HepG2 (cell line): ENCODE data around the gene FCHSD1. TPM values are rescaled to one million over a fixed set of nuclear protein-coding genes. Genes with fewer than 3 reads are reported as not detected.

Experiments used
- ASH2L ChIP-seq: fragments of 300-600, 200-600 bp; sonication (generic); IDR thresholded peaks from 2 replicates; pipeline ENCODE4 v1.7.0; 2017; ENCODE audit warnings: low read depth, mild to moderate bottlenecking, moderate library complexity, mixed read lengths, low read length; ENCODE audit not compliant: insufficient read length
- ATF7-NPFF ChIP-seq: sonication (generic); formaldehyde crosslinking; IDR thresholded peaks from 2 replicates; pipeline ENCODE4 v1.8.1; 2023; ENCODE audit warnings: mild to moderate bottlenecking, low read depth, missing genetic modification reagents, moderate library complexity
- CERS6 ChIP-seq: sonication (generic); formaldehyde crosslinking; IDR thresholded peaks from 2 replicates; pipeline ENCODE4 v1.5.0; 2020; ENCODE audit warnings: missing genetic modification reagents
- CREBL2 ChIP-seq: sonication (generic); formaldehyde crosslinking; IDR thresholded peaks from 2 replicates; pipeline ENCODE4 v1.8.1; 2023; ENCODE audit warnings: missing genetic modification reagents, mild to moderate bottlenecking, borderline replicate concordance
- FOSL2 ChIP-seq: sonication (generic); formaldehyde crosslinking; IDR thresholded peaks from 2 replicates; pipeline ENCODE4 v1.4.0; 2020; ENCODE audit warnings: missing genetic modification reagents
- HDAC2 ChIP-seq: sonication (generic); formaldehyde crosslinking; IDR thresholded peaks from 2 replicates; pipeline ENCODE4 v1.4.0; 2020; ENCODE audit warnings: missing genetic modification reagents
- IKZF5 ChIP-seq: IDR thresholded peaks from 2 replicates; pipeline ENCODE4 v1.6.1; 2018; ENCODE audit warnings: missing genetic modification reagents, mild to moderate bottlenecking, missing compliant biosample characterization
- PATZ1 ChIP-seq: sonication (generic); formaldehyde crosslinking; IDR thresholded peaks from 2 replicates; pipeline ENCODE4 v1.4.0; 2020; ENCODE audit warnings: missing genetic modification reagents
- PRDM4 ChIP-seq: sonication (generic); formaldehyde crosslinking; IDR thresholded peaks from 2 replicates; pipeline ENCODE4 v1.9.0; 2021; ENCODE audit warnings: missing genetic modification reagents, borderline replicate concordance
- RORA ChIP-seq: sonication (generic); formaldehyde crosslinking; IDR thresholded peaks from 2 replicates; pipeline ENCODE4 v1.5.0; 2020; ENCODE audit warnings: mild to moderate bottlenecking, missing genetic modification reagents, moderate library complexity
- ZNF343 ChIP-seq: sonication (generic); formaldehyde crosslinking; IDR thresholded peaks from 2 replicates; pipeline ENCODE4 v1.4.0; 2020; ENCODE audit warnings: mild to moderate bottlenecking, missing genetic modification reagents
- ZNF879 ChIP-seq: sonication (generic); formaldehyde crosslinking; IDR thresholded peaks from 2 replicates; pipeline ENCODE4 v1.8.1; 2023; ENCODE audit warnings: missing genetic modification reagents
- polyA plus RNA-seq, 8 experiments: library from polyadenylated mRNA; depleted of rRNA in 3 of 8; stranded (reverse) in 7 of 8; unstranded in 1 of 8; fragments of >200 nt; fragmentation: Illumina TruSeq in 4 of 8; extraction: Trizol in 4 of 8; gene quantifications; 2 replicates each; pipeline versions ENCODE4 v1.2.1 to v1.2.3, GENCODE V29; 2011 to 2016; ENCODE audit warnings: low read depth in 4 of 8, missing spikeins in 1 of 8, mixed read lengths in 1 of 8; ENCODE audit not compliant: insufficient read depth in 1 of 8
- total RNA-seq, 5 experiments: library from RNA; depleted of rRNA; stranded (reverse); fragments of >200 nt; fragmentation: Illumina TruSeq; extraction: Trizol; gene quantifications; 2 replicates each; pipeline ENCODE4 v1.2.3, GENCODE V29; 2016; ENCODE audit warnings: low read depth in 1 of 5
- TF ChIP-seq, protein P1 (sequence below): sonication (generic); formaldehyde crosslinking; IDR thresholded peaks from 2 replicates; pipeline ENCODE4 v1.4.0; 2020; ENCODE audit warnings: missing genetic modification reagents
- TF ChIP-seq, protein P2 (sequence below): sonication (generic); formaldehyde crosslinking; IDR thresholded peaks from 2 replicates; pipeline ENCODE4 v1.5.0; 2020; ENCODE audit warnings: mild to moderate bottlenecking, low read depth, missing genetic modification reagents, borderline replicate concordance
- TF ChIP-seq, protein P3 (sequence below): sonication (generic); formaldehyde crosslinking; IDR thresholded peaks from 2 replicates; pipeline ENCODE4 v1.5.1; 2020; ENCODE audit warnings: missing genetic modification reagents, mild to moderate bottlenecking, borderline replicate concordance
- TF ChIP-seq, protein P4 (sequence below): sonication (generic); formaldehyde crosslinking; IDR thresholded peaks from 2 replicates; pipeline ENCODE4 v1.4.0; 2020; ENCODE audit warnings: mild to moderate bottlenecking, missing genetic modification reagents

FCHSD1 gene
- total and polyA plus RNA-seq, 2 of the 13 experiments (the other 11 are each of a cell fraction or from before 2014, with no cell fraction given), result 5.5 to 15.4 TPM

GRCh38 chr5:141590127-141590526 is 61.1 kb downstream of the FCHSD1 start (continued):
- TF ChIP-seq CERS6 (no peak), ZNF879 (CRISPR knock-in tag) (no peak), ZNF343 (CRISPR knock-in tag) (no peak), ATF7-NPFF (CRISPR knock-in tag) (no peak), FOSL2 (CRISPR knock-in tag) (peak; percentile 56), PATZ1 (CRISPR knock-in tag) (no peak), CREBL2 (CRISPR knock-in tag) (no peak), ASH2L (peak; percentile 63), HDAC2 (CRISPR knock-in tag) (peak; percentile 65; the same call in 1 of the 2 replicates), PRDM4 (CRISPR knock-in tag) (no peak), RORA (no peak), IKZF5 (CRISPR knock-in tag) (peak; percentile 45; the same call in 1 of the 2 replicates)
- TF ChIP-seq, protein P1, sequence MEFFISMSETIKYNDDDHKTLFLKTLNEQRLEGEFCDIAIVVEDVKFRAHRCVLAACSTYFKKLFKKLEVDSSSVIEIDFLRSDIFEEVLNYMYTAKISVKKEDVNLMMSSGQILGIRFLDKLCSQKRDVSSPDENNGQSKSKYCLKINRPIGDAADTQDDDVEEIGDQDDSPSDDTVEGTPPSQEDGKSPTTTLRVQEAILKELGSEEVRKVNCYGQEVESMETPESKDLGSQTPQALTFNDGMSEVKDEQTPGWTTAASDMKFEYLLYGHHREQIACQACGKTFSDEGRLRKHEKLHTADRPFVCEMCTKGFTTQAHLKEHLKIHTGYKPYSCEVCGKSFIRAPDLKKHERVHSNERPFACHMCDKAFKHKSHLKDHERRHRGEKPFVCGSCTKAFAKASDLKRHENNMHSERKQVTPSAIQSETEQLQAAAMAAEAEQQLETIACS (CRISPR knock-in tag), result no peak
- TF ChIP-seq, protein P2, sequence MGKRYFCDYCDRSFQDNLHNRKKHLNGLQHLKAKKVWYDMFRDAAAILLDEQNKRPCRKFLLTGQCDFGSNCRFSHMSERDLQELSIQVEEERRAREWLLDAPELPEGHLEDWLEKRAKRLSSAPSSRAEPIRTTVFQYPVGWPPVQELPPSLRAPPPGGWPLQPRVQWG (CRISPR knock-in tag), result no peak
- TF ChIP-seq, protein P3, sequence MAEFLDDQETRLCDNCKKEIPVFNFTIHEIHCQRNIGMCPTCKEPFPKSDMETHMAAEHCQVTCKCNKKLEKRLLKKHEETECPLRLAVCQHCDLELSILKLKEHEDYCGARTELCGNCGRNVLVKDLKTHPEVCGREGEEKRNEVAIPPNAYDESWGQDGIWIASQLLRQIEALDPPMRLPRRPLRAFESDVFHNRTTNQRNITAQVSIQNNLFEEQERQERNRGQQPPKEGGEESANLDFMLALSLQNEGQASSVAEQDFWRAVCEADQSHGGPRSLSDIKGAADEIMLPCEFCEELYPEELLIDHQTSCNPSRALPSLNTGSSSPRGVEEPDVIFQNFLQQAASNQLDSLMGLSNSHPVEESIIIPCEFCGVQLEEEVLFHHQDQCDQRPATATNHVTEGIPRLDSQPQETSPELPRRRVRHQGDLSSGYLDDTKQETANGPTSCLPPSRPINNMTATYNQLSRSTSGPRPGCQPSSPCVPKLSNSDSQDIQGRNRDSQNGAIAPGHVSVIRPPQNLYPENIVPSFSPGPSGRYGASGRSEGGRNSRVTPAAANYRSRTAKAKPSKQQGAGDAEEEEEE (CRISPR knock-in tag), result no peak
- TF ChIP-seq, protein P4, sequence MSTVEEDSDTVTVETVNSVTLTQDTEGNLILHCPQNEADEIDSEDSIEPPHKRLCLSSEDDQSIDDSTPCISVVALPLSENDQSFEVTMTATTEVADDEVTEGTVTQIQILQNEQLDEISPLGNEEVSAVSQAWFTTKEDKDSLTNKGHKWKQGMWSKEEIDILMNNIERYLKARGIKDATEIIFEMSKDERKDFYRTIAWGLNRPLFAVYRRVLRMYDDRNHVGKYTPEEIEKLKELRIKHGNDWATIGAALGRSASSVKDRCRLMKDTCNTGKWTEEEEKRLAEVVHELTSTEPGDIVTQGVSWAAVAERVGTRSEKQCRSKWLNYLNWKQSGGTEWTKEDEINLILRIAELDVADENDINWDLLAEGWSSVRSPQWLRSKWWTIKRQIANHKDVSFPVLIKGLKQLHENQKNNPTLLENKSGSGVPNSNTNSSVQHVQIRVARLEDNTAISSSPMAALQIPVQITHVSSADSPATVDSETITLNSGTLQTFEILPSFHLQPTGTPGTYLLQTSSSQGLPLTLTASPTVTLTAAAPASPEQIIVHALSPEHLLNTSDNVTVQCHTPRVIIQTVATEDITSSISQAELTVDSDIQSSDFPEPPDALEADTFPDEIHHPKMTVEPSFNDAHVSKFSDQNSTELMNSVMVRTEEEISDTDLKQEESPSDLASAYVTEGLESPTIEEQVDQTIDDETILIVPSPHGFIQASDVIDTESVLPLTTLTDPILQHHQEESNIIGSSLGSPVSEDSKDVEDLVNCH (CRISPR knock-in tag), result no peak
